Heart left ventricle (tissue), 13 donors: ENCODE measurements around the gene SOCS3.

Experiments
- POLR2A ChIP-seq, 2 donors: fragments of 450-650 bp; IDR thresholded peaks; one replicate each; pipeline ENCODE4 v1.6.1; 2017; ENCODE audit warnings: antibody characterized with exemption in 2 of 2, mild to moderate bottlenecking in 2 of 2, moderate library complexity in 2 of 2
- TF ChIP-seq, protein P1 (sequence below), 12 donors: fragments of 200-600 bp; sonication (generic) in 4 of 12; IDR thresholded peaks; one replicate each; pipeline versions ENCODE4 v1.5.0 to v1.8.0; 2018 to 2022; ENCODE audit warnings: antibody characterized with exemption in 12 of 12, mild to moderate bottlenecking in 5 of 12
- donor health status: ischemic (EF 13 %, LVEDD 7.1; RV severe dilation, severe dysfunction).
- donor health status: DM: no; HTN: yes; CAD: no.
- donor health status: DM: no; HTN: no; CAD: no.
- donor health status: ischemic (EF 25% LVEDD 6.9; RV normal size, moderate dysfunction).
- donor health status: ischemic (EF 25% LVEDD 5.7; RV mildly dilated, moderate dysfunction).
- donor health status: ischemic (EF 35%, LVEDD 5.7; RV mildly dilated, moderate dysfunction).
- donor health status: nonischemic (EF 11% LVEDD 7.7; RV severe dilation, severe dysfunction).
- donor health status: DM: yes; HTN: yes; CAD: no.
- donor health status: PGD.
- donor health status: ischemic (EF 29% LVEDD 5.4; RV normal size, mild dysfunction).
- donor health status: nonischemic (EF 23%, LVEDD 6.1; RV moderate dilation, normal function).

DNA sequence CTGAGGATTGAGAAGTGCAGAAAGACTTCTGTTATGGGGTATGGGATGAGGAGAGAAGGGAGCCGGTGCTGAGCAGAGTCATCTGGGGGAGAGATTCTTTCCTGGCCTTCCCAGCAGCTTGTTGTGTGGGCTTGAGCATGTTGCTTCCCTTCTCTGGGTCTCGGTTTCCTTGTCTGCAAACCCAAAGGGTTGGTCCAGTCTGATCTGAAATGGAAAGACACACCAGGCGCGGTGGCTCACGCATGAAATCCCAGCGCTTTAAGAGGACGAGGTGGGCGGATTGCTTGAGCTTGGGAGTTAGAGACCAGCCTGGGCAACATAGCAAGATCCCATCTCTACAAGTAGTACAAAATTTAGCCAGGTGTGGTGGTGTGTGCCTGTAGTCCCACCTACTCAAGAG, 6.0 kb downstream of the SOCS3 start:
- TF ChIP-seq, protein P1, sequence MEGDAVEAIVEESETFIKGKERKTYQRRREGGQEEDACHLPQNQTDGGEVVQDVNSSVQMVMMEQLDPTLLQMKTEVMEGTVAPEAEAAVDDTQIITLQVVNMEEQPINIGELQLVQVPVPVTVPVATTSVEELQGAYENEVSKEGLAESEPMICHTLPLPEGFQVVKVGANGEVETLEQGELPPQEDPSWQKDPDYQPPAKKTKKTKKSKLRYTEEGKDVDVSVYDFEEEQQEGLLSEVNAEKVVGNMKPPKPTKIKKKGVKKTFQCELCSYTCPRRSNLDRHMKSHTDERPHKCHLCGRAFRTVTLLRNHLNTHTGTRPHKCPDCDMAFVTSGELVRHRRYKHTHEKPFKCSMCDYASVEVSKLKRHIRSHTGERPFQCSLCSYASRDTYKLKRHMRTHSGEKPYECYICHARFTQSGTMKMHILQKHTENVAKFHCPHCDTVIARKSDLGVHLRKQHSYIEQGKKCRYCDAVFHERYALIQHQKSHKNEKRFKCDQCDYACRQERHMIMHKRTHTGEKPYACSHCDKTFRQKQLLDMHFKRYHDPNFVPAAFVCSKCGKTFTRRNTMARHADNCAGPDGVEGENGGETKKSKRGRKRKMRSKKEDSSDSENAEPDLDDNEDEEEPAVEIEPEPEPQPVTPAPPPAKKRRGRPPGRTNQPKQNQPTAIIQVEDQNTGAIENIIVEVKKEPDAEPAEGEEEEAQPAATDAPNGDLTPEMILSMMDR (IDR thresholded peaks at IDR 0.05) = no peak
- no peak for TF ChIP-seq POLR2A (IDR thresholded peaks at IDR 0.05)
